Osteocyte (in vitro differentiated cells): ENCODE results near the gene KLHL26. TPM values are rescaled to one million over a fixed set of nuclear protein-coding genes. Genes with fewer than 3 reads are reported as not detected.

Experiments used
- DNase-seq: peaks from one replicate; pipeline ENCODE4 v3.0.0; 2021; ENCODE audit warnings: mixed read lengths; ENCODE audit not compliant: unreplicated experiment; ENCODE audit errors: extremely low spot score
- H3K27ac Mint-ChIP-seq: one replicate; pipeline ENCODE4 v1.8.0; 2021; ENCODE audit warnings: mild to moderate bottlenecking, mixed read lengths; ENCODE audit not compliant: unreplicated experiment
- H3K27me3 Mint-ChIP-seq: one replicate; pipeline ENCODE4 v1.8.0; 2021; ENCODE audit warnings: mixed read lengths; ENCODE audit not compliant: unreplicated experiment
- H3K36me3 Mint-ChIP-seq: one replicate; pipeline ENCODE4 v1.8.0; 2021; ENCODE audit warnings: mixed read lengths; ENCODE audit not compliant: unreplicated experiment
- H3K4me1 Mint-ChIP-seq: one replicate; pipeline ENCODE4 v1.8.0; 2021; ENCODE audit warnings: mixed read lengths; ENCODE audit not compliant: unreplicated experiment
- H3K4me3 Mint-ChIP-seq: one replicate; pipeline ENCODE4 v1.8.0; 2021; ENCODE audit warnings: mild to moderate bottlenecking, moderate library complexity, mixed read lengths; ENCODE audit not compliant: unreplicated experiment
- H3K9me3 Mint-ChIP-seq: one replicate; pipeline ENCODE4 v1.8.0; 2021; ENCODE audit warnings: mixed read lengths; ENCODE audit not compliant: unreplicated experiment
- total RNA-seq: library from RNA; stranded (reverse); gene quantifications from 2 replicates; pipeline ENCODE4 v1.2.1, GENCODE V29; 2021
- TF ChIP-seq, protein P1 (sequence below): fragments of 200-600 bp; sonication (generic); IDR thresholded peaks from 2 replicates; pipeline ENCODE4 v1.5.0; 2021; ENCODE audit warnings: antibody characterized with exemption, mild to moderate bottlenecking, moderate library complexity

Gene KLHL26
- total RNA-seq, 1 donor from 2014 or later, result 12.4 TPM

DNA sequence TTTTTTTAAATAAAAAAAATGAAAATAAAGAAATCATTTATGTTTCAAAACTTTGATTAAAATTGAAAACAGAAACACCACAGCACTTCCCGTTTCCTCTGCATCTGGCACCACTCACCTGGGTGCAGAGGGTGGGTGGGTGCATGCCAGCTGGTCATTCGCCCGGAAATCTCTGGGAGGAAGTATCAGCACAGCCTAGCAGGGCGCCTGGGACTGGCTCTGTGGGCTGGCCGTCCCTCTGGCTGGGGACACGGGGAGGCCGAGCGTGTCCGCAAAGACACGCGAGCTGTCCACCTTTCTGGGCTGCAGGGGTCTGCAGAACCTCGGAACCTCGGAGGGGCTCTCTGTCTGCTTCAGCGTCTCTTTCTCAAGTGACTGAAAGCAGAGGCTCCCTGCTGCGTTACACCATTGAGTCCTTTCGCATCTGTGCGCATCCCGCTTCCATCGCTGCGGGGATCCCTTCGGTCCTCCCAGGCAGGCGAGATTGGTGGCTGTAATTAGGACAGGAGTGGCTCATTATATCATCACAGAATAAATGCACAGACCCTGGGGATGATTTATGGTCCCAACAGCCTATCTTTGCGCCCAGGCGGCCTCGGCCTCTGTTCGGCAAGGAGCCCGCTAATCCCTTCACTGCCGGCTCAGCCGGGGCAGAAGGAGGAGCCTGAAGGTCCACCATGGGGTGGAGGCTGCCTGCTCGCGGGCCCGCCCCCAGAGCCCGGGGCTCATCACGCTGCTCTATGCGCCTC lies 63.8 kb downstream of the KLHL26 start:
- TF ChIP-seq, protein P1, sequence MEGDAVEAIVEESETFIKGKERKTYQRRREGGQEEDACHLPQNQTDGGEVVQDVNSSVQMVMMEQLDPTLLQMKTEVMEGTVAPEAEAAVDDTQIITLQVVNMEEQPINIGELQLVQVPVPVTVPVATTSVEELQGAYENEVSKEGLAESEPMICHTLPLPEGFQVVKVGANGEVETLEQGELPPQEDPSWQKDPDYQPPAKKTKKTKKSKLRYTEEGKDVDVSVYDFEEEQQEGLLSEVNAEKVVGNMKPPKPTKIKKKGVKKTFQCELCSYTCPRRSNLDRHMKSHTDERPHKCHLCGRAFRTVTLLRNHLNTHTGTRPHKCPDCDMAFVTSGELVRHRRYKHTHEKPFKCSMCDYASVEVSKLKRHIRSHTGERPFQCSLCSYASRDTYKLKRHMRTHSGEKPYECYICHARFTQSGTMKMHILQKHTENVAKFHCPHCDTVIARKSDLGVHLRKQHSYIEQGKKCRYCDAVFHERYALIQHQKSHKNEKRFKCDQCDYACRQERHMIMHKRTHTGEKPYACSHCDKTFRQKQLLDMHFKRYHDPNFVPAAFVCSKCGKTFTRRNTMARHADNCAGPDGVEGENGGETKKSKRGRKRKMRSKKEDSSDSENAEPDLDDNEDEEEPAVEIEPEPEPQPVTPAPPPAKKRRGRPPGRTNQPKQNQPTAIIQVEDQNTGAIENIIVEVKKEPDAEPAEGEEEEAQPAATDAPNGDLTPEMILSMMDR, result no peak
- H3K4me1 Mint-ChIP-seq, result peaks cover 18% of the 10 kb centered on the region
- H3K27ac Mint-ChIP-seq, result no peak overlapping the region
- H3K27me3 Mint-ChIP-seq, result no peaks in the 10 kb centered on the region
- DNase-seq, result no peak
- no peaks in the 10 kb centered on the region for H3K36me3 Mint-ChIP-seq
- peak overlapping the region; percentile 59 for H3K4me3 Mint-ChIP-seq
- no peaks in the 10 kb centered on the region for H3K9me3 Mint-ChIP-seq

DNA sequence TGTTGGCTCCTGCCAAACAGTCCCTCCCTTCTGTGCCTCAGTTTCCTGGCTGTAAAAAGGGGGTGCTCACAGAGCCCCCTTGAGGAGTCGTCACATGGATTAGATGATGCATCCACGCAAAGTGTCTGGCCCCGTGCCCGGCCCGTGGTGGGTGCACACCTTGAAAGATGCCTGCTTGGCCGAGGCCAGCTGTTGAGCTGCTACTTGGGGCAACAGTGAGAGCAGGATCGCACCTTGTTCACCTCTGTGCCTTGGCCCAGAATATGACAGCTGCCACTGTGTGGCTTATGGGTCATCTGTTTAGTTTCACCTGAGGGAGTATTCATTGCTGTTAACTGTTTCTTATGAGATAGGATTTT lies 64.4 kb downstream of the KLHL26 start:
- H3K9me3 Mint-ChIP-seq, result no peaks in the 10 kb centered on the region
- DNase-seq, result no peak
- H3K4me1 Mint-ChIP-seq, result peaks cover 20% of the 10 kb centered on the region
- no peaks in the 10 kb centered on the region for H3K36me3 Mint-ChIP-seq
- no peaks in the 10 kb centered on the region for H3K27me3 Mint-ChIP-seq
- peak overlapping the region; percentile 59 for H3K4me3 Mint-ChIP-seq
- H3K27ac Mint-ChIP-seq, result no peak overlapping the region
- TF ChIP-seq, protein P1, result no peak

DNA sequence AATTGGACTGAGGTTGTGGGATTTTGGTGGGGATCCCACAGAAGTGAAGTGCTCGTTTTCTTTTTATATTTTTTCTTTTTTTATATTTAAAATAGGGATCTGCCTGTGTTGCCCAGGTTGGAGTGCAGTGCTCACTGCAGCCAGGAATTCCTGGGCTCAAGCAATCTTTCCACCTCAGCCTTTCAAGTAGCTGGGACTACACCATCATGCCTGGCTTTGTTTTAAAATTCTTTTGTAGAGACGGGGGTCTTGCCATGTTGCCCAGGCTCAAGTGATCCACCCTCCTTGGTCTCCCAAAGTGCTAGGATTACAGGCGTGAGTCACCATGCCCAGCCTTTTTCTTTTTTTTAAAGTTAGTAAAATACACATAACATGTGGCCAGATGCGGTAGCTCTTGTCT lies 67.2 kb downstream of the KLHL26 start:
- Mint-ChIP-seq H3K27ac (no peak overlapping the region), H3K9me3 (no peaks in the 10 kb centered on the region), H3K4me1 (peaks cover 22% of the 10 kb centered on the region), H3K4me3 (no peak overlapping the region), H3K27me3 (no peaks in the 10 kb centered on the region), H3K36me3 (no peaks in the 10 kb centered on the region)
- DNase-seq, result no peak
- TF ChIP-seq, protein P1, result no peak

DNA sequence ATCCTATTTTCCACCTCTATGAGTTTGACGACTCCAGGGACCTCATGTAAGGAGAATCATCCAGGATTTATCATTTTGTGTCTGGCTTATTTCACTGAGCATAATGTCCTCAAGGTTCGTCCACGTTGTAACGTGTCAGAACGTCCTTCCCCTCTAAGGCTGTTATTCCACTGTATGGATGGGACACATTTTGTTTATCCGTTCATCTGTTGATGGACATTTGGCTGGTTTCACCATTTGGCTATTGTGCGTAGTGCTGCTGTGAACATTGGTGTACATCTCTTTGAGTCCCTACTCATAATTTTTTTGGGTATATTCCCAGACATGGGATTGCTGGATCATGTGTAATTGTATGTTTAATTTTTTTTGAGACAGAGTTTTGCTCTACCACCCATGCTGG lies 68.1 kb downstream of the KLHL26 start:
- Mint-ChIP-seq H3K27me3 (no peaks in the 10 kb centered on the region), H3K27ac (no peak overlapping the region), H3K4me1 (peaks cover 16% of the 10 kb centered on the region), H3K36me3 (no peaks in the 10 kb centered on the region), H3K4me3 (no peak overlapping the region), H3K9me3 (no peaks in the 10 kb centered on the region)
- TF ChIP-seq, protein P1, result no peak
- DNase-seq, result no peak

DNA sequence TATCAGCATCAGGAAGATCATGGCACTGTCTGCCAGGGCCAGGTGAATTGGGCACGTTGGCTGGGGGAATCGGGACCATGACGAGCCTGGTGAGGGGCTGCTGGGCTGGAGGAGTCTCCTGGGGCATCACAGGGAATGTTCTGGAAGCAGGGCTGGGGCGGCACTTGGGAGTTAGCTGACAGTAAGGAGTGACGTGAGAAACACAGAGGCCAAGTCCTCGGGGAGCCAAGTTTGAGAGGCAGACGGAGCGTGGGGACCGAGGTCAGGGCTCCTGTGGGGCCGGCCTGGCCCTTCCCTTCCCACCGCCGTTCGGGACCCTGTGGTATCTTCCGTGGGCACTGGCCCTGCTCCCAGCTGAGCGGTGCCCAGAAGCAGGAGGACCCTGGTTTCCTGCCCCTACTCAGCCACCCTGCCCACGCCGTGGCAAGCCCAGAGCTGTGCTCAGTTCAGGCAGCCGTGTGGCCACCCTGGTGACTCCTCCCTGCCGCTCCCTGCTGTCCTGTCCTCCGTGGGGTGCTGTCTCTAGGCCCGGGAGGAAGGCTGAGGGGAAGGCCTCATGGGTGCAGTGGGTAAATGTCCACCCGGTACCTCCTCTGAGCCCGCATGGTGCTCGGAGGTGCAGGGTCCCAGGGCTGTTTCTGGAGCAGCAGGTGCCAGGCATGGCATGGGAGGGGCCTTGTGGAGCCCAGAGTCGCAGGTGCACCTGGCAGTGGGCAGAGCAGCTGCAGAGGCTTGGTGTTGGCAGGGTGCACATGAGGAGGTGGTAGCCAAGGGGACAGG lies 71.8 kb downstream of the KLHL26 start:
- no peaks in the 10 kb centered on the region for H3K36me3 Mint-ChIP-seq
- TF ChIP-seq, protein P1, result no peak
- no peak for DNase-seq
- H3K4me3 Mint-ChIP-seq, result no peak overlapping the region
- no peaks in the 10 kb centered on the region for H3K27me3 Mint-ChIP-seq
- H3K9me3 Mint-ChIP-seq, result no peaks in the 10 kb centered on the region
- no peak overlapping the region for H3K27ac Mint-ChIP-seq
- peaks cover 4% of the 10 kb centered on the region for H3K4me1 Mint-ChIP-seq
